Testis (tissue), 3 donors: ENCODE data around the gene SLC38A3. TPM values are rescaled to one million over a fixed set of nuclear protein-coding genes. Genes with fewer than 3 reads are reported as not detected.
"Not testable (repeated sequence)": the region's sequence is repeated elsewhere in the genome, so short reads cannot be mapped to it uniquely, and the experiment has no call there.

ENCODE experiments used
- DNase-seq: peaks from one replicate; pipeline ENCODE4 v3.0.0-alpha.2; 2019
- H3K27ac ChIP-seq, 2 donors: fragments of 200-600 bp; sonication (generic); one replicate each; pipeline ENCODE4 v1.5.1; 2019
- H3K27me3 ChIP-seq: fragments of 200-600 bp; sonication (generic); one replicate; pipeline ENCODE4 v1.5.1; 2019
- H3K36me3 ChIP-seq: fragments of 200-600 bp; sonication (generic); one replicate; pipeline ENCODE4 v1.5.1; 2017; ENCODE audit warnings: low read depth; ENCODE audit errors: missing control alignments
- H3K4me1 ChIP-seq: fragments of 200-600 bp; sonication (generic); one replicate; pipeline ENCODE4 v1.5.1; 2019
- H3K4me3 ChIP-seq, 2 donors: fragments of 200-600 bp; sonication (generic); one replicate each; pipeline ENCODE4 v1.5.1; 2017 to 2019
- H3K9me3 ChIP-seq: fragments of 200-600 bp; sonication (generic); one replicate; pipeline ENCODE4 v1.5.1; 2017
- POLR2A ChIP-seq: fragments of 450-650 bp; IDR thresholded peaks from one replicate; pipeline ENCODE4 v1.6.1; 2017; ENCODE audit warnings: antibody characterized with exemption, mild to moderate bottlenecking, moderate library complexity
- WGBS, 2 donors: methylation state at CpG; one replicate each; pipeline ENCODE4 v1.1.5; 2018; 5-methylcytosine and 5-hydroxymethylcytosine counted together
- intact Hi-C: fragments of 100-400 bp; cut with DNase I; formaldehyde crosslinking; loops from one replicate; pipeline ENCODE4 v1.15.1; 2023; ENCODE audit warnings: low total_unique reads
- polyA plus RNA-seq: library from polyadenylated mRNA; stranded (reverse); fragments of 350-450 nt; fragmentation: Illumina TruSeq; extraction: RNeasy Lipid Tissue Mini Kit (QIAGEN cat#74804); gene quantifications from one replicate; pipeline ENCODE4 v1.2.3, GENCODE V29; 2014; ENCODE audit warnings: low read depth, low replicate concordance; ENCODE audit not compliant: insufficient read depth
- total RNA-seq, 2 donors: library from RNA; depleted of rRNA; stranded (reverse); fragments of >200 nt; gene quantifications; one replicate each; pipeline ENCODE4 v1.2.3, GENCODE V29; 2016
- TF ChIP-seq, protein P1 (sequence below), 3 experiments: fragments of 450-650 bp in 2 of 3; fragments of 200-600 bp in 1 of 3; sonication (generic) in 1 of 3; IDR thresholded peaks; one replicate each; pipeline ENCODE4 v1.5.1; 2016 to 2019; ENCODE audit warnings: antibody characterized with exemption in 3 of 3, mild to moderate bottlenecking in 2 of 3, moderate library complexity in 1 of 3

The SLC38A3 gene
- total and polyA plus RNA-seq, 3 donors from 2014 or later = 3.4 to 5.4 (median 4.3) TPM

DNA sequence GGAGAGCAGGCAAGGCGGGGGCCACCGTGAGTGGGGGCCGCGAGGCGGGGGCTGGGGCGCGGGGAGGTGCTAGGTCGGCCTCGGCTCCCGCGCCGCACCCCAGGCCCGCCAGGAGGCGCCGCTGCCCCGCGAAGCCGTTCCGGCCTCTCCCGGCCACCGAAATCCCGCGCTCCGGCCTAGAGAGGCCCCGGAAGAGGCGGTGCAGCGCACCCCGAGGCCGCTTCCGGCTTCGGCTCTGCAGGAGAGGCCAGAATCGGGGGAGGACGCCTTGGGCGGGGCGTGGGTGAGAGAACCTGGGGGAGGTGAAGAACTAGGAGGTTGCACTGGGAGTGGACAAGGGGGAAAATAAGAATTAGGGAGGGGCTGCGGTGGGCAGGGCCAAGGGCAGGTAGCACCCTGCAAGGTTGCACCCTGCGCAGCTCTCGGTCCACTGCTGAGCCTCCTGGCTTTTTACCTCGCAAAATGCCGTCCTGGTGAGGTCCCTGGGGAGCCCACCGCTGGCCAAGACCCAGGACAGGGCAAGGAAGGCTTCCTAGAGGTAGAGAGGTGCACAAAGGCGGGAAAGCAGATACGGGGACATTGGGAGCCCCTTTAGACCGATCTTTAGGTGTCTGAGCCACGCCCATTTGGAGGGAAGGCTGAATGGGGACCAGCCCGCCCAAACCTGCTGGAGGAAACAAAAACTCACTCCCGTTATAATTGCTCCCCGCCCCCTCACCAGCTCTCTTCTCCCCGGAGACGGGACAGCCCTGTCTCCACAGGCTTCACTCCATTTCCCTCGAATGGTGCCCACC lies 22.5 kb downstream of the SLC38A3 start:
- TF ChIP-seq POLR2A = no peak
- TF ChIP-seq, protein P1, sequence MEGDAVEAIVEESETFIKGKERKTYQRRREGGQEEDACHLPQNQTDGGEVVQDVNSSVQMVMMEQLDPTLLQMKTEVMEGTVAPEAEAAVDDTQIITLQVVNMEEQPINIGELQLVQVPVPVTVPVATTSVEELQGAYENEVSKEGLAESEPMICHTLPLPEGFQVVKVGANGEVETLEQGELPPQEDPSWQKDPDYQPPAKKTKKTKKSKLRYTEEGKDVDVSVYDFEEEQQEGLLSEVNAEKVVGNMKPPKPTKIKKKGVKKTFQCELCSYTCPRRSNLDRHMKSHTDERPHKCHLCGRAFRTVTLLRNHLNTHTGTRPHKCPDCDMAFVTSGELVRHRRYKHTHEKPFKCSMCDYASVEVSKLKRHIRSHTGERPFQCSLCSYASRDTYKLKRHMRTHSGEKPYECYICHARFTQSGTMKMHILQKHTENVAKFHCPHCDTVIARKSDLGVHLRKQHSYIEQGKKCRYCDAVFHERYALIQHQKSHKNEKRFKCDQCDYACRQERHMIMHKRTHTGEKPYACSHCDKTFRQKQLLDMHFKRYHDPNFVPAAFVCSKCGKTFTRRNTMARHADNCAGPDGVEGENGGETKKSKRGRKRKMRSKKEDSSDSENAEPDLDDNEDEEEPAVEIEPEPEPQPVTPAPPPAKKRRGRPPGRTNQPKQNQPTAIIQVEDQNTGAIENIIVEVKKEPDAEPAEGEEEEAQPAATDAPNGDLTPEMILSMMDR (IDR thresholded peaks at IDR 0.05) = peak; percentile 80 to 89 (median 85)

GRCh38 chr3:50228184-50228763 lies 23.2 kb downstream of the SLC38A3 start:
- not testable (repeated sequence) for H3K27me3 ChIP-seq, H3K9me3 ChIP-seq, DNase-seq, H3K36me3 ChIP-seq, H3K27ac ChIP-seq
- Histone ChIP-seq H3K4me3 (peak overlapping the region in 1 of 2 donors; percentile 69), H3K4me1 (peaks cover 13% of the 10 kb centered on the region)
- WGBS, 2 donors = 34 to 42% methylated on average over 8 to 15 of the region's 15 CpGs
- intact Hi-C loops = loop anchor here (5.0 kb wide), 1 partner anchor 36 kb away; the partner anchor contains the start of gene GNAT1

More for the DNA sequence above, 22.5 kb downstream of the SLC38A3 start:
- Histone ChIP-seq H3K4me3 (peak overlapping the region; percentile 49 to 69), H3K27ac (peak overlapping the region; percentile 62 to 65), H3K36me3 (no peaks in the 10 kb centered on the region), H3K4me1 (peaks cover 13% of the 10 kb centered on the region), H3K9me3 (no peaks in the 10 kb centered on the region), H3K27me3 (no peaks in the 10 kb centered on the region)
- WGBS, 2 donors = 1 to 2% methylated on average over 25 to 51 of the region's 51 CpGs
- intact Hi-C loops = loop anchor here (5.0 kb wide), 1 partner anchor 35 kb away; the partner anchor contains the start of gene GNAT1
- peak; percentile 93 for DNase-seq

GRCh38 chr3:50229490-50229889 lies 24.4 kb downstream of the SLC38A3 start:
- intact Hi-C loops = loop anchor here (5.0 kb wide), 1 partner anchor 37 kb away; the partner anchor contains the start of gene GNAT1
- Histone ChIP-seq H3K36me3 (no peaks in the 10 kb centered on the region), H3K9me3 (no peaks in the 10 kb centered on the region), H3K27ac (no peak overlapping the region), H3K27me3 (no peaks in the 10 kb centered on the region), H3K4me3 (no peak overlapping the region), H3K4me1 (peaks cover 13% of the 10 kb centered on the region)
- WGBS, 2 donors = 89 to 97% methylated on average over 3 of the region's 3 CpGs
- TF ChIP-seq POLR2A = no peak
- TF ChIP-seq, protein P1 (IDR thresholded peaks at IDR 0.05) = no peak
- no peak for DNase-seq

- Histone ChIP-seq H3K4me3 (no peak overlapping the region), H3K36me3 (no peaks in the 10 kb centered on the region), H3K27ac (no peak overlapping the region), H3K27me3 (no peaks in the 10 kb centered on the region), H3K4me1 (peaks cover 13% of the 10 kb centered on the region), H3K9me3 (no peaks in the 10 kb centered on the region)
- no peak for TF ChIP-seq POLR2A
- TF ChIP-seq, protein P1 (IDR thresholded peaks at IDR 0.05) = no peak
- intact Hi-C loops = no loop called here
- WGBS, 2 donors = 87 to 92% methylated on average over 8 of the region's 8 CpGs
- no peak for DNase-seq
Measured at GRCh38 chr3:50230104-50230793, 25.2 kb downstream of the SLC38A3 start.

GRCh38 chr3:50230794-50231125 lies 25.7 kb downstream of the SLC38A3 start:
- no peaks in the 10 kb centered on the region for H3K36me3 ChIP-seq
- no peak overlapping the region for H3K27ac ChIP-seq
- H3K27me3 ChIP-seq = no peaks in the 10 kb centered on the region
- no peaks in the 10 kb centered on the region for H3K9me3 ChIP-seq
- intact Hi-C loops = no loop called here
- H3K4me1 ChIP-seq = peaks cover 13% of the 10 kb centered on the region
- DNase-seq = no peak
- no peak overlapping the region for H3K4me3 ChIP-seq
- TF ChIP-seq POLR2A = no peak
- TF ChIP-seq, protein P1 (IDR thresholded peaks at IDR 0.05) = no peak
- 81 to 85% methylated on average over 4 of the region's 4 CpGs for WGBS, 2 donors
